Activated CD4-positive, alpha-beta T cell treated with anti-CD3 and anti-CD28 coated beads, Interleukin-2, Interleukin-6, amounts not matched to agents 100 ng/mL and 50 ng/mL, durations not matched to agents 16 hours and 8 hours (primary cell): ENCODE results near the gene GAA.

Experiments used
- DNase-seq: peaks from one replicate; pipeline ENCODE4 v3.0.0-alpha.2; 2020

GAA gene

GRCh38 chr17:80104956-80105375, 3.6 kb downstream of the GAA start:
- no peak for DNase-seq

DNA sequence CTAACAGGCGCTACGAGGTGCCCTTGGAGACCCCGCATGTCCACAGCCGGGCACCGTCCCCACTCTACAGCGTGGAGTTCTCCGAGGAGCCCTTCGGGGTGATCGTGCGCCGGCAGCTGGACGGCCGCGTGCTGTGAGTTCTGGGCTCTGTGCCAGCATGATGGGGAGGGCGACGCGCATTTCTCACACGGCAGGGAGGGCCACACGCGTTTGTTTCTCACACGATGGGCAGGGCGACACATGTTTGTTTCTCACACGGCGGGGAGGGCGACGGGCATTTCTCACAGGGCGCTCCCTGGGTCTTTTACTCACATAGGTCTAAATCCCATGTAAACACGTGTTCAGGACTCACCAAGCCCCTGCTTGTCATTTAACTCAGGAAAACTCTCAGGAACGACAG, 4.4 kb downstream of the GAA start:
- no peak for DNase-seq

- DNase-seq = no peak
These were observed 4.8 kb downstream of the GAA start for GRCh38 chr17:80106176-80106575.

DNA sequence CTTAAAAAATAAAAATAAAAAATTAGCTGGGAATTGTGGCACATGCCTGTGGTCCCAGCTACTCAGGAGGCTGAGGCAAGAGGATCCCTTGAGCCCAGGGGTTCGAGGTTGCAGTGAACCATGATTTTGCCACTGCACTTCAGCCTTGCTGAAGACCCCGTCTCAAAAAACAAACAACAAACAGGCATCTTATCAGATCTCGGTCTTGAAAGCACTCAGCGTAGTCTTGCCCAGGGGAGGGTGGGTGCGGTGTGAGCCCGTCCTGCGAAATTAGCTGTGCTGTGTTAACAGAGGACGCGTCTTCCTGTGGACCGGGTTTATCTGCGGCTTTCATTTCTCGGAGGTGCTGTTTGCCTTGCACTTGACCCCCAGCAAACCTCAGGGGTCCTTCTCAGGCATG, 5.4 kb downstream of the GAA start:
- no peak for DNase-seq

- no peak for DNase-seq
These were observed 6.0 kb downstream of the GAA start for GRCh38 chr17:80107231-80108021.

DNA sequence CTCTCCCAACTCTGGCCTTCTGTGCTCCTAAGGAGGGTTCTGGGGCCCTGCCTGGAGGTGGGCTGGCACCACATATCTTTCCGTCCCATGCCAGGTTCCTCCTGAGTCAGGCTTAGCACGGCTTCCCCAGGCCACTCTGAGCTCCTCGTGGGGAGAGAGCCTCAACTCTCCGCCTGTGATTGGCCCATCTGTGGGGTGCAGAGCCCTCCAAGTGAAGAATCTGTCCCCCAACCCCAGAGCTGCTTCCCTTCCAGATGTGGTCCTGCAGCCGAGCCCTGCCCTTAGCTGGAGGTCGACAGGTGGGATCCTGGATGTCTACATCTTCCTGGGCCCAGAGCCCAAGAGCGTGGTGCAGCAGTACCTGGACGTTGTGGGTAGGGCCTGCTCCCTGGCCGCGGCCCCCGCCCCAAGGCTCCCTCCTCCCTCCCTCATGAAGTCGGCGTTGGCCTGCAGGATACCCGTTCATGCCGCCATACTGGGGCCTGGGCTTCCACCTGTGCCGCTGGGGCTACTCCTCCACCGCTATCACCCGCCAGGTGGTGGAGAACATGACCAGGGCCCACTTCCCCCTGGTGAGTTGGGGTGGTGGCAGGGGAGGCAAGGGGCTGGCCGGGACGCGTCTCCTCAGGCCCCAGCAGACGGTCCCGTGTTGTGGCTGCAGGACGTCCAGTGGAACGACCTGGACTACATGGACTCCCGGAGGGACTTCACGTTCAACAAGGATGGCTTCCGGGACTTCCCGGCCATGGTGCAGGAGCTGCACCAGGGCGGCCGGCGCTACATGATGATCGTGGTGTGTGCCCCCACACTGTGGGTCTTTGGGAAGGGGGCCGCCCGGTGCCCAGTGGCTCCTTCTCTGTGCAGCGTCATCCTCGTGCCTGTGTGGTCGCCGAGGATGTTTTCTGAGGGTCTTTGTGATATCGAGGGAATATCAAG, 6.9 kb downstream of the GAA start:
- DNase-seq = no peak

DNA sequence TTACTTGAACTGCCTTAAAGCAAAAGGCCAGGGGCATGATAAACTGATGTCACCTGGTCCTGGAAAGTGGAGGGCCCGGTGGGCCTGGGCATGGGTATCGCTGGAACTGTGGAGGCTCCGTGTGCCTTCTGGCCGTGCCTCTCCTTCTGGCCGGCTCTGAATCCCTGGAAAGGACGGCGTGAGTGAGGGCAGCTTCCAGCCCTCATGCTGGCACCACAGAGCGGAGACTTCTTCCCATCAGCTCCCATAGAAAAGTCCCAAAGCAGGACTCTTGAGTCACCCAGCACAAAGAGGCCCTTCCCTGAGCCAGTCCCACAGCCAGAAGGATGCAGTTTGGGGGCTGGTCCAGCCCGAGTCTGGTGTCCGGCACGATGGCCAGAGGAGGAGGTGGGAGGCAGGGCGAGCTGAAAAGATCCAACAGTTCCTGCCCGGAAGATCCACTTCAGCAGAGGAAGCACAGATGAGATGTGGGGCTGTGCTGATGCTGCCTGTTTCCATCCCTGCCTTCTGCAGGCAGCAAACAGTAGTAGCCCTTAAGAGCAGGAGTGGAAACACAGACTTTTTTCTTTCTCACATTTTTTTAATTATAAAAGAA, 7.8 kb downstream of the GAA start:
- no peak for DNase-seq

GRCh38 chr17:80109713-80110446, 8.5 kb downstream of the GAA start:
- no peak for DNase-seq

DNA sequence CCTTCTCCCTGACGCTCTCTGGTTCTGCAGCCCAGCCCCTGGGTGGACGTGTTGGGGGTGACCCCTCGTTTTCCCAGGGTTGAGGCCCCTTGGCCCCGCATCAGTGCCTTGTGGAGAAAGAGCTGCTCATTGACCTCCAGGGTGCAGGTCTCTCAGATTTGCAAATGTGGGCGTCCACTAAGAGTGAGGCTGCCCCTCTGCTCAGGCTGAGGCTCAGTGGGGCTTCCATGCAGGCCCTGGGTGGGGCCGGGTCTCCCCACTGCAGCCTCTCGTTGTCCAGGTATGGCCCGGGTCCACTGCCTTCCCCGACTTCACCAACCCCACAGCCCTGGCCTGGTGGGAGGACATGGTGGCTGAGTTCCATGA, 9.0 kb downstream of the GAA start:
- DNase-seq = no peak

GRCh38 chr17:80110927-80111701, 9.7 kb downstream of the GAA start:
- no peak for DNase-seq

GRCh38 chr17:80111702-80112470, 10.5 kb downstream of the GAA start:
- no peak for DNase-seq

DNA sequence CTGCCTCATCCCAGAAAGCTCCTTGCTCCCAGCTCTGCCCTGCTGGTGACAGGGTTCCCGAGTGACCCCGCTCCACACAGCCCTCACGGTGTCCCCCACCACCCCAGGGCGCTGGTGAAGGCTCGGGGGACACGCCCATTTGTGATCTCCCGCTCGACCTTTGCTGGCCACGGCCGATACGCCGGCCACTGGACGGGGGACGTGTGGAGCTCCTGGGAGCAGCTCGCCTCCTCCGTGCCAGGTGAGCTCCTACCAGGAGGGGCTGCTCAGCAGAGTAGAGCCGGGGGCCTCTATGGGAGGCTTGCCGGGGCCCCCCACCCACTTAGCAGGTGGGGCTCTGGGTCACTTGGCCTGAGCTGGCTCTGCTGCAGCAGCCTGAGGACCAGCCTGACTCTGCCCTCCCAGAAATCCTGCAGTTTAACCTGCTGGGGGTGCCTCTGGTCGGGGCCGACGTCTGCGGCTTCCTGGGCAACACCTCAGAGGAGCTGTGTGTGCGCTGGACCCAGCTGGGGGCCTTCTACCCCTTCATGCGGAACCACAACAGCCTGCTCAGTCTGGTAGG, 11.2 kb downstream of the GAA start:
- no peak for DNase-seq

GRCh38 chr17:80113033-80113484, 11.7 kb downstream of the GAA start:
- no peak for DNase-seq

GRCh38 chr17:80114758-80115157, 13.4 kb downstream of the GAA start:
- no peak for DNase-seq

- no peak for DNase-seq
These were observed 13.8 kb downstream of the GAA start for GRCh38 chr17:80115159-80115558.

- DNase-seq = no peak
These were observed 15.0 kb downstream of the GAA start for GRCh38 chr17:80116276-80116920.

DNA sequence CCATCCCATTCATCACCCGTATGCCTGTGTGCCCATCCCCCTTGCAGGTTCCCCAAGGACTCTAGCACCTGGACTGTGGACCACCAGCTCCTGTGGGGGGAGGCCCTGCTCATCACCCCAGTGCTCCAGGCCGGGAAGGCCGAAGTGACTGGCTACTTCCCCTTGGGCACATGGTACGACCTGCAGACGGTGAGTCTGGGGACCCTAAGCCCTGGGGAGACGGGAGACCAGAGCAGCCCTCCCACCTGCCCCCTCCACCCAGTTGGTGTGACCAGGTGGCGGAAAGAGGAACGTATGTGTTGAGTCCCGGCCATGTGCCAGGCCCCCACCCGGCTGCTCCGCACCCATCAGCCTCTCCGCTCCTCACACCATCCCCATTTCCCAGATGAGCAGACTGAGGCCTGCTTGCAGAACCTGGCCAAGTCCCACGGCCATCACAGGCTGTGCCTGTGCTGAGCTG, 15.6 kb downstream of the GAA start:
- DNase-seq = no peak

DNA sequence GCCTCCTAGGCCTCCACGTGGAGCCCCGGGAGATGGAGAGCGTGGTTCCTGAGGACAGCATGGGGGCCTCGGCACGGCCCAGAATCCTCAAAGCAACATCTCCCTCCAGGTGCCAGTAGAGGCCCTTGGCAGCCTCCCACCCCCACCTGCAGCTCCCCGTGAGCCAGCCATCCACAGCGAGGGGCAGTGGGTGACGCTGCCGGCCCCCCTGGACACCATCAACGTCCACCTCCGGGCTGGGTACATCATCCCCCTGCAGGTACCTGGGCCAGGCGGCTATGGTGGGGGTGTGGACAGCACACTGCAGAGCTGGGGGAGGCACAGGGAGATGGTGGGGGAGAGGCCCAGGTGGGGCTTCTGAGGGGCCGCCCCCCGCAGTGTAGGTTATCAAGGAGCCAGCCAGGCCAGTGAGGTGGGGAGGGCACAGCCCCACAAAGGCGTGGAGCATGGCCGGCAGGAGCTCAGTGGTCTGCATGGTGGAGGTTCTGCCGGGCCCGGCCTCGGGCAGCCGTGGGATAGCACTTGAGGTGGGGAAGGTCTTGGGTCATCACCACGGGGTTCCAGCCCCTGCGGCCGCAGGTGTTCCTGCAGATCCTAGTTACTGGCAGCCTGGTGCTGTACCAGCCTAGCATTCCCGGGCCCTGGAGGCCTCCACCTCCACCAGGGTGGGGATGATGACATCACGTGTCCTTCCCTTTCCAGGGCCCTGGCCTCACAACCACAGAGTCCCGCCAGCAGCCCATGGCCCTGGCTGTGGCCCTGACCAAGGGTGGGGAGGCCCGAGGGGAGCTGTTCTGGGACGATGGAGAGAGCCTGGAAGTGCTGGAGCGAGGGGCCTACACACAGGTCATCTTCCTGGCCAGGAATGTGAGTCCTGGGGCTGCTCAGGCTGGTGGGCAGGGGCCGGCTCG, 16.4 kb downstream of the GAA start:
- no peak for DNase-seq

DNA sequence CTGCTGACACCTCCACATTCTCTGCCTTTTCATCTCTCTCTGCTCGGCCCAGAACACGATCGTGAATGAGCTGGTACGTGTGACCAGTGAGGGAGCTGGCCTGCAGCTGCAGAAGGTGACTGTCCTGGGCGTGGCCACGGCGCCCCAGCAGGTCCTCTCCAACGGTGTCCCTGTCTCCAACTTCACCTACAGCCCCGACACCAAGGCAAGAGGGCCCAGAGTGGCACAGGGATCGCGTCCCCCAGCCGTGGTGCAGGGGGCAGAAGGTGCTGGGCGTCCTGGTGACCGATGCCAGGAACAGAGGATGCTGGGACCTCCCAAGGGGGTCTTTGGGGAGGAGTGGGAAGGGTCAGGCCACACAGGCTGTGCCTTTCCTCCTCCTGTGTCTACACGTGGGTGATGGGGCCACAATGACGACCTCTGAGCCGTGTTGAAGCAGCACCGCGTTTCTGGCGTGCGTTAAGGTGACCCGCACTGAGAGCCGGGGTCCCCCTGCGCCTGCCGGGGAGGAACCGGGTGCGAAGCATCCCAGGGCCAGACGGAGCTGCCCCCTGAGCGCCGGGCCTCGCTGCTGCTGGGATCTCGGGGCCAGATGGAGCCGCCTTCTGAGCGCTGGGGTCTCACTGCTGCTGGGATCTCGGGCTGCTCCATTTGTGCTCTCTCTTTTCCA, 17.4 kb downstream of the GAA start:
- DNase-seq = no peak
